Natural killer cell treated with Interleukin-12 subunit alpha and Interleukin-12 subunit beta and Interleukin-15 and Interleukin-18, amount 100 ng/mL, for 72 hours (primary cell): Measurements from ENCODE around the gene SGTA. TPM values are rescaled to one million over a fixed set of nuclear protein-coding genes. Genes with fewer than 3 reads are reported as not detected.
A peak's percentile ranks its signal among the peaks of the same experiment; 100 is the strongest.

Experiments
- ATAC-seq, 2 donors: fragments of 150-1000 bp; cut with Tn5 transposase in 1 of 2; sonication (Bioruptor Pico), chemical (Tn5 transposase) in 1 of 2; 2 replicates each; pipeline ENCODE4 v1.10.0; 2021
- DNase-seq: peaks from one replicate; pipeline ENCODE4 v3.0.0; 2022; ENCODE audit warnings: low spot score
- H3K27ac Mint-ChIP-seq, 2 donors: 1 replicate in 1 of 2; 2 replicates in 1 of 2; pipeline ENCODE4 v1.8.0; 2022; ENCODE audit warnings: mixed read lengths in 2 of 2, mild to moderate bottlenecking in 1 of 2, moderate library complexity in 1 of 2
- H3K27me3 Mint-ChIP-seq, 2 donors: 1 replicate in 1 of 2; 2 replicates in 1 of 2; pipeline ENCODE4 v1.8.0; 2022; ENCODE audit warnings: mixed read lengths in 2 of 2
- H3K36me3 Mint-ChIP-seq: one replicate; pipeline ENCODE4 v1.8.0; 2022; ENCODE audit warnings: mixed read lengths
- H3K4me1 Mint-ChIP-seq, 2 donors: 1 replicate in 1 of 2; 2 replicates in 1 of 2; pipeline ENCODE4 v1.8.0; 2022; ENCODE audit warnings: low read depth in 2 of 2, mixed read lengths in 2 of 2, mild to moderate bottlenecking in 1 of 2
- H3K4me3 Mint-ChIP-seq: one replicate; pipeline ENCODE4 v1.8.0; 2022; ENCODE audit warnings: mixed read lengths
- H3K9me3 Mint-ChIP-seq: 2 replicates; pipeline ENCODE4 v1.8.0; 2022; ENCODE audit warnings: mixed read lengths
- total RNA-seq, 2 donors: library from RNA; stranded (reverse); gene quantifications; one replicate each; pipeline ENCODE4 v1.2.3, GENCODE V29; 2022

The SGTA gene
- total RNA-seq, 2 donors from 2014 or later = 61.1 to 107 TPM

- H3K4me1 Mint-ChIP-seq = peaks cover 0 to 12% of the 10 kb centered on the region in 2 donors
- H3K9me3 Mint-ChIP-seq = no peaks in the 10 kb centered on the region
- no peaks in the 10 kb centered on the region for H3K36me3 Mint-ChIP-seq
- no peak overlapping the region for H3K4me3 Mint-ChIP-seq
- ATAC-seq (no peak), DNase-seq (peak; percentile 35)
- H3K27ac Mint-ChIP-seq = no peak overlapping the region
- no peaks in the 10 kb centered on the region for H3K27me3 Mint-ChIP-seq
These were observed 50.2 kb downstream of the SGTA start for GRCh38 chr19:2732883-2733282.

- no peaks in the 10 kb centered on the region for H3K27me3 Mint-ChIP-seq
- DNase-seq = peak; percentile 40
- H3K4me3 Mint-ChIP-seq = no peak overlapping the region
- H3K4me1 Mint-ChIP-seq = peaks cover 0 to 12% of the 10 kb centered on the region in 2 donors
- H3K27ac Mint-ChIP-seq = no peak overlapping the region
- H3K9me3 Mint-ChIP-seq = no peaks in the 10 kb centered on the region
- H3K36me3 Mint-ChIP-seq = no peaks in the 10 kb centered on the region
- no peak for ATAC-seq
These were observed 50.8 kb downstream of the SGTA start for GRCh38 chr19:2732157-2732725.

GRCh38 chr19:2731181-2731995, 51.7 kb downstream of the SGTA start:
- Mint-ChIP-seq H3K36me3 (no peaks in the 10 kb centered on the region), H3K4me1 (peaks cover 0 to 8% of the 10 kb centered on the region in 2 donors), H3K4me3 (no peak overlapping the region), H3K27ac (no peak overlapping the region), H3K9me3 (no peaks in the 10 kb centered on the region), H3K27me3 (peaks cover 0 to 2% of the 10 kb centered on the region in 2 donors)
- ATAC-seq = no peak
- peak; percentile 56 for DNase-seq

- DNase-seq = peak; percentile 60
- Mint-ChIP-seq H3K4me1 (peaks cover 0 to 8% of the 10 kb centered on the region in 2 donors), H3K9me3 (no peaks in the 10 kb centered on the region), H3K4me3 (no peak overlapping the region), H3K36me3 (no peaks in the 10 kb centered on the region), H3K27me3 (peaks cover 0 to 2% of the 10 kb centered on the region in 2 donors), H3K27ac (no peak overlapping the region)
- ATAC-seq = no peak
These were observed 52.9 kb downstream of the SGTA start for GRCh38 chr19:2729943-2730818.

- Mint-ChIP-seq H3K4me1 (peaks cover 0 to 3% of the 10 kb centered on the region in 2 donors), H3K27ac (no peak overlapping the region), H3K36me3 (no peaks in the 10 kb centered on the region), H3K27me3 (peaks cover 6 to 8% of the 10 kb centered on the region in 2 donors), H3K4me3 (no peak overlapping the region), H3K9me3 (no peaks in the 10 kb centered on the region)
- ATAC-seq = no peak
- DNase-seq = peak; percentile 42
These were observed 54.2 kb downstream of the SGTA start for GRCh38 chr19:2728783-2729387.

- no peak overlapping the region for H3K4me3 Mint-ChIP-seq
- no peak overlapping the region for H3K27ac Mint-ChIP-seq
- ATAC-seq (no peak), DNase-seq (no peak)
- H3K4me1 Mint-ChIP-seq = peaks cover 0 to 3% of the 10 kb centered on the region in 2 donors
- peaks cover 7 to 8% of the 10 kb centered on the region in 2 donors for H3K27me3 Mint-ChIP-seq
- no peaks in the 10 kb centered on the region for H3K9me3 Mint-ChIP-seq
- H3K36me3 Mint-ChIP-seq = no peaks in the 10 kb centered on the region
These were observed 55.5 kb downstream of the SGTA start for GRCh38 chr19:2727640-2727944.

GRCh38 chr19:2726904-2727639, 56.0 kb downstream of the SGTA start:
- Mint-ChIP-seq H3K36me3 (no peaks in the 10 kb centered on the region), H3K9me3 (no peaks in the 10 kb centered on the region), H3K4me1 (peaks cover 0 to 3% of the 10 kb centered on the region in 2 donors), H3K27ac (no peak overlapping the region), H3K27me3 (peaks cover 8 to 9% of the 10 kb centered on the region in 2 donors), H3K4me3 (no peak overlapping the region)
- ATAC-seq = no peak
- DNase-seq = peak; percentile 44

GRCh38 chr19:2726160-2726855, 56.8 kb downstream of the SGTA start:
- peaks cover 8 to 11% of the 10 kb centered on the region in 2 donors for H3K27me3 Mint-ChIP-seq
- no peak overlapping the region for H3K27ac Mint-ChIP-seq
- no peak overlapping the region for H3K4me3 Mint-ChIP-seq

GRCh38 chr19:2724148-2724557, 58.9 kb downstream of the SGTA start:
- no peak overlapping the region for H3K27ac Mint-ChIP-seq
- peak; percentile 47 for DNase-seq
- no peak for ATAC-seq
- H3K36me3 Mint-ChIP-seq = no peaks in the 10 kb centered on the region
- H3K27me3 Mint-ChIP-seq = peaks cover 13 to 15% of the 10 kb centered on the region in 2 donors
- no peak overlapping the region for H3K4me3 Mint-ChIP-seq
- no peaks in the 10 kb centered on the region for H3K9me3 Mint-ChIP-seq
- peaks cover 0 to 3% of the 10 kb centered on the region in 2 donors for H3K4me1 Mint-ChIP-seq

More at GRCh38 chr19:2726160-2726855, 56.8 kb downstream of the SGTA start:
- H3K4me1 Mint-ChIP-seq = peaks cover 0 to 3% of the 10 kb centered on the region in 2 donors
- H3K36me3 Mint-ChIP-seq = no peaks in the 10 kb centered on the region
- DNase-seq (peak; percentile 13), ATAC-seq (no peak)
- no peaks in the 10 kb centered on the region for H3K9me3 Mint-ChIP-seq

GRCh38 chr19:2723747-2724146, 59.3 kb downstream of the SGTA start:
- Mint-ChIP-seq H3K9me3 (no peaks in the 10 kb centered on the region), H3K4me3 (no peak overlapping the region), H3K27me3 (peaks cover 13 to 15% of the 10 kb centered on the region in 2 donors), H3K27ac (no peak overlapping the region), H3K36me3 (no peaks in the 10 kb centered on the region), H3K4me1 (peaks cover 0 to 3% of the 10 kb centered on the region in 2 donors)
- DNase-seq (no peak), ATAC-seq (no peak)

GRCh38 chr19:2723345-2723715, 59.7 kb downstream of the SGTA start:
- Mint-ChIP-seq H3K27ac (no peak overlapping the region), H3K4me3 (no peak overlapping the region), H3K36me3 (no peaks in the 10 kb centered on the region), H3K27me3 (peaks cover 13 to 15% of the 10 kb centered on the region in 2 donors), H3K9me3 (no peaks in the 10 kb centered on the region), H3K4me1 (peaks cover 0 to 3% of the 10 kb centered on the region in 2 donors)
- ATAC-seq (no peak), DNase-seq (no peak)

GRCh38 chr19:2722541-2723344, 60.3 kb downstream of the SGTA start:
- H3K27ac Mint-ChIP-seq = no peak overlapping the region
- H3K27me3 Mint-ChIP-seq = peaks cover 13 to 17% of the 10 kb centered on the region in 2 donors
- ATAC-seq = peak in 1 of 2 donors; percentile 4
- H3K36me3 Mint-ChIP-seq = no peaks in the 10 kb centered on the region
- DNase-seq = peak; percentile 58
- no peak overlapping the region for H3K4me3 Mint-ChIP-seq
- peaks cover 0 to 3% of the 10 kb centered on the region in 2 donors for H3K4me1 Mint-ChIP-seq
- H3K9me3 Mint-ChIP-seq = no peaks in the 10 kb centered on the region
